CD4-positive, alpha-beta T cell treated with Interleukin-1 beta for 1 hour (primary cell): ENCODE measurements around the gene HMGCS2.
"Not testable (repeated sequence)": the region's sequence is repeated elsewhere in the genome, so short reads cannot be mapped to it uniquely, and the experiment has no call there.

Experiments
- DNase-seq, 2 donors: peaks; one replicate each; pipeline ENCODE4 v3.0.0-alpha.2; 2020 to 2022

The HMGCS2 gene

GRCh38 chr1:119787776-119788175 is 19.1 kb upstream of the HMGCS2 start:
- DNase-seq, result no peak

- not testable (repeated sequence) for DNase-seq
Observed at GRCh38 chr1:119786473-119787050, 17.9 kb upstream of the HMGCS2 start.

- not testable (repeated sequence) for DNase-seq
Observed at GRCh38 chr1:119786046-119786445, 17.3 kb upstream of the HMGCS2 start.

GRCh38 chr1:119784191-119784781 is 15.6 kb upstream of the HMGCS2 start:
- no peak for DNase-seq

GRCh38 chr1:119783354-119784185 is 14.9 kb upstream of the HMGCS2 start:
- no peak for DNase-seq

- no peak for DNase-seq
Observed at GRCh38 chr1:119782631-119783325, 14.1 kb upstream of the HMGCS2 start.

GRCh38 chr1:119781434-119782210 is 12.9 kb upstream of the HMGCS2 start:
- no peak for DNase-seq

GRCh38 chr1:119779869-119780356 is 11.2 kb upstream of the HMGCS2 start:
- no peak for DNase-seq

GRCh38 chr1:119778886-119779560 is 10.3 kb upstream of the HMGCS2 start:
- no peak for DNase-seq

- DNase-seq, result no peak
Observed at GRCh38 chr1:119778359-119778758, 9.7 kb upstream of the HMGCS2 start.

- DNase-seq, result no peak
Observed at GRCh38 chr1:119774746-119775490, 6.2 kb upstream of the HMGCS2 start.

- DNase-seq, result no peak
Observed at GRCh38 chr1:119773711-119774241, 5.1 kb upstream of the HMGCS2 start.

- no peak for DNase-seq
Observed at GRCh38 chr1:119772298-119772697, 3.6 kb upstream of the HMGCS2 start.

GRCh38 chr1:119771770-119772169 is 3.1 kb upstream of the HMGCS2 start:
- no peak for DNase-seq

- DNase-seq, result no peak
Observed at GRCh38 chr1:119771016-119771415, 2.3 kb upstream of the HMGCS2 start.

- DNase-seq, result no peak
Observed at GRCh38 chr1:119767486-119767885, 1.2 kb downstream of the HMGCS2 start.

GRCh38 chr1:119766374-119766794 is 2.3 kb downstream of the HMGCS2 start:
- DNase-seq, result no peak

GRCh38 chr1:119764220-119764619 is 4.5 kb downstream of the HMGCS2 start:
- no peak for DNase-seq

GRCh38 chr1:119762953-119763352 is 5.8 kb downstream of the HMGCS2 start:
- no peak for DNase-seq

GRCh38 chr1:119762409-119762808 is 6.3 kb downstream of the HMGCS2 start:
- DNase-seq, result no peak

- no peak for DNase-seq
Observed at GRCh38 chr1:119758584-119758983, 10.1 kb downstream of the HMGCS2 start.
